ENCODE measurements around the gene CRABP1.

GRCh38 chr15:78343276-78344060 lies 3.3 kb downstream of the CRABP1 start:
- TF ChIP-seq CTCF (IDR thresholded peaks at IDR 0.05) (no peak), ZNF281 (CRISPR knock-in tag; IDR thresholded peaks at IDR 0.05) (no peak), ETV6 (CRISPR knock-in tag; IDR thresholded peaks at IDR 0.05) (no peak), AFF4 (CRISPR knock-in tag; IDR thresholded peaks at IDR 0.05; ENCODE audit: borderline replicate concordance) (no peak), SP1 (CRISPR knock-in tag; conservative IDR thresholded peaks at IDR 0.05) (no peak), SOX15 (CRISPR knock-in tag; IDR thresholded peaks at IDR 0.05) (no peak), ZNF423 (CRISPR knock-in tag; IDR thresholded peaks at IDR 0.05) (no peak)
